BLaER1 treated with 17β-estradiol and CSF1 and Interleukin-3, amounts not matched to agents 10 nM and 100 nM (cell line): ENCODE data around the gene KCNK2.
A peak's percentile ranks its signal among the peaks of the same experiment; 100 is the strongest.

Source experiments
- H3K27ac ChIP-seq, 11 experiments: shearing (Covaris generic); formaldehyde crosslinking; 2 replicates each; pipeline ENCODE4 v1.8.1; 2022
- H3K27me3 ChIP-seq, 11 experiments: shearing (Covaris generic); formaldehyde crosslinking; 2 replicates each; pipeline ENCODE4 v1.8.1; 2022
- H3K36me3 ChIP-seq, 11 experiments: shearing (Covaris generic); formaldehyde crosslinking; 2 replicates each; pipeline ENCODE4 v1.8.1; 2022
- H3K4me1 ChIP-seq, 10 experiments: shearing (Covaris generic); formaldehyde crosslinking; 2 replicates each; pipeline ENCODE4 v1.8.1; 2022
- H3K4me2 ChIP-seq, 11 experiments: shearing (Covaris generic); formaldehyde crosslinking; 2 replicates each; pipeline ENCODE4 v1.8.1; 2022
- H3K4me3 ChIP-seq, 10 experiments: shearing (Covaris generic); formaldehyde crosslinking; 2 replicates each; pipeline ENCODE4 v1.8.1; 2022
- H3K9ac ChIP-seq, 11 experiments: shearing (Covaris generic); formaldehyde crosslinking; 2 replicates each; pipeline ENCODE4 v1.8.1; 2022
- H3K9me3 ChIP-seq, 11 experiments: shearing (Covaris generic); formaldehyde crosslinking; replicated peaks in 1 of 11; 2 replicates each; pipeline ENCODE4 v1.8.1; 2022
- H4K20me1 ChIP-seq, 11 experiments: shearing (Covaris generic); formaldehyde crosslinking; 2 replicates each; pipeline ENCODE4 v1.8.1; 2022
- Cebpa-rat ChIP-seq, 11 experiments: shearing (Covaris generic); IDR thresholded peaks; 2 replicates each; pipeline ENCODE4 v1.8.1; 2022

KCNK2 gene

GRCh38 chr1:215215846-215216245 lies 133.3 kb downstream of the KCNK2 start:
- Histone ChIP-seq H3K4me2 (peak overlapping the region in 3 of 11 experiments; percentile 2 to 38 (median 20); a peak in 3 of 22 replicates), H3K9me3 (no peaks in the 10 kb centered on the region), H3K9ac (no peak overlapping the region), H3K4me3 (no peak overlapping the region), H3K36me3 (no peaks in the 10 kb centered on the region), H4K20me1 (no peaks in the 10 kb centered on the region), H3K4me1 (peaks cover 0 to 18% (median 0%) of the 10 kb centered on the region in 10 experiments; a peak in 5 of 20 replicates), H3K27ac (no peak overlapping the region), H3K27me3 (no peaks in the 10 kb centered on the region)
- no peak for TF ChIP-seq Cebpa-rat (IDR thresholded peaks at IDR 0.05)

- H3K27ac ChIP-seq: no peak overlapping the region
- no peak overlapping the region for H3K9ac ChIP-seq
- TF ChIP-seq Cebpa-rat (IDR thresholded peaks at IDR 0.05): no peak
- no peaks in the 10 kb centered on the region for H3K9me3 ChIP-seq
- no peaks in the 10 kb centered on the region for H3K27me3 ChIP-seq
- peaks cover 0 to 17% (median 0%) of the 10 kb centered on the region in 10 experiments; a peak in 5 of 20 replicates for H3K4me1 ChIP-seq
- no peak overlapping the region for H3K4me3 ChIP-seq
- H3K4me2 ChIP-seq: no peak overlapping the region
- H4K20me1 ChIP-seq: no peaks in the 10 kb centered on the region
- no peaks in the 10 kb centered on the region for H3K36me3 ChIP-seq
These were observed 136.8 kb downstream of the KCNK2 start for GRCh38 chr1:215219372-215219771.

DNA sequence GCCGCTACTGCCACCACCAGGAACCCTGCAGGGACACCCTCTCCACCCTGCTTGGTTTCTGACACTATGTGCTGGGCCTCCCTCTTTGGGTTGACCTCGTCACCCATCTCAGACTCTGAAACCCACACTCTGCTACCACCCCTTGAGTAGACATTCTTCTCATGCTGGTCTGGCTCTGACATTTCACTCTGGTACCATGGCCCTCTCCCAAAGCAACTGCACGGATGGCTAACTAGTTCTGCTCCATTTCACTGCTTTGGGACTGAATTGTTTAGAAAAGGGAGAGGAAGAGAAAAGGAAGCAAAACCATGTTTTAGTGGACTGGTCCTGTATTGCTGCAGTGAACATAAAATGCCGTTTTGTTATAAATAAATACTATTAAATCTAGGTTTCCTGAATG lies 137.8 kb downstream of the KCNK2 start:
- Histone ChIP-seq H3K27me3 (no peaks in the 10 kb centered on the region), H3K4me3 (no peak overlapping the region), H3K36me3 (no peaks in the 10 kb centered on the region), H3K9me3 (no peaks in the 10 kb centered on the region), H4K20me1 (no peaks in the 10 kb centered on the region), H3K4me1 (peaks cover 0 to 7% (median 0%) of the 10 kb centered on the region in 10 experiments; a peak in 4 of 20 replicates), H3K27ac (no peak overlapping the region), H3K4me2 (no peak overlapping the region), H3K9ac (no peak overlapping the region)
- TF ChIP-seq Cebpa-rat (IDR thresholded peaks at IDR 0.05): no peak

DNA sequence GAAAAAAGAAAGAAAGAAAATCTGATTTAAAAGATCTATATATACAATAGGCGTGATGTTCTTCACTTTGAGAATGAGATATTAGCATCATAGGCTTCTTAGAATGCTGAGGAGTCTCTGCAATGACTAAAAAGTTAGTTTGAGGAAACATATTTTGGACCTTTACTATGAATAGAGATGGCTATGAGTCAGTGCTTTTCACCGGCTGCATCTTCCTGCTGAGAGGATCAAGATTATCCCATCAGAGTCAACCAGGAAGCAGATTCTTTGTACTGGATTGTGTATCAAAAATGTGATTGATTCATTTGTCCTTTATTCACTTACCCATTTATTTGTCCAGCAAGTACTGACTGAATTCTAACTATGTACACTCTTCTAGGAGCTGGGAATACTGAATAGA lies 144.2 kb downstream of the KCNK2 start:
- H3K4me2 ChIP-seq: no peak overlapping the region
- H3K4me3 ChIP-seq: no peak overlapping the region
- no peak overlapping the region for H3K9ac ChIP-seq
- no peaks in the 10 kb centered on the region for H3K36me3 ChIP-seq
- TF ChIP-seq Cebpa-rat (IDR thresholded peaks at IDR 0.05): no peak
- H3K27ac ChIP-seq: no peak overlapping the region
- no peaks in the 10 kb centered on the region for H4K20me1 ChIP-seq
- H3K4me1 ChIP-seq: no peaks in the 10 kb centered on the region
- no peaks in the 10 kb centered on the region for H3K27me3 ChIP-seq
- H3K9me3 ChIP-seq: no peaks in the 10 kb centered on the region

DNA sequence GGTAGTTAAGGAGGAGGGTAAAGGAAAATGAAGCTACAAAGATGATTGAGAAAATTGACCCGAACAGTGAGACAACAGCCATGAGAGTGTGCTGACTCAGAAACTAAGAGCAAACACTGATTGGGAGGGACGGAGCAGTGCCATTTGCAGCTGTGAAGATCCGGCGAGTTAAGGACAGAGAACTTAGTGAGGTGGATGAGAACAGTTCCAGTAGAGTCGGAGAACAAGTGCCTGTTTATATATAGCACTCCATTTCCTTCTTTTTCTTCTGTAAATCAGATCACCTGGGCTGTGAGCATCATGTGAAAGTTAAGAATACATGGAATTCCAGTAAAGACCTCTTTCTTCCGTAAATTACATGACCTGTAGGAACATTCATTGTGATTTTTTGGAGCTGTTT lies 145.7 kb downstream of the KCNK2 start:
- no peak overlapping the region for H3K9ac ChIP-seq
- H3K36me3 ChIP-seq: no peaks in the 10 kb centered on the region
- H3K4me1 ChIP-seq: no peaks in the 10 kb centered on the region
- H3K27ac ChIP-seq: no peak overlapping the region
- no peak overlapping the region for H3K4me3 ChIP-seq
- no peak overlapping the region for H3K4me2 ChIP-seq
- TF ChIP-seq Cebpa-rat (IDR thresholded peaks at IDR 0.05): no peak
- H3K27me3 ChIP-seq: no peaks in the 10 kb centered on the region
- no peaks in the 10 kb centered on the region for H4K20me1 ChIP-seq
- H3K9me3 ChIP-seq: no peaks in the 10 kb centered on the region

- Histone ChIP-seq H3K4me2 (no peak overlapping the region), H3K36me3 (no peaks in the 10 kb centered on the region), H3K9ac (no peak overlapping the region), H3K9me3 (no peaks in the 10 kb centered on the region), H3K27me3 (no peaks in the 10 kb centered on the region), H4K20me1 (no peaks in the 10 kb centered on the region), H3K4me1 (no peaks in the 10 kb centered on the region), H3K27ac (no peak overlapping the region), H3K4me3 (no peak overlapping the region)
- no peak for TF ChIP-seq Cebpa-rat (IDR thresholded peaks at IDR 0.05)
These were observed 158.9 kb downstream of the KCNK2 start for GRCh38 chr1:215241451-215241850.

DNA sequence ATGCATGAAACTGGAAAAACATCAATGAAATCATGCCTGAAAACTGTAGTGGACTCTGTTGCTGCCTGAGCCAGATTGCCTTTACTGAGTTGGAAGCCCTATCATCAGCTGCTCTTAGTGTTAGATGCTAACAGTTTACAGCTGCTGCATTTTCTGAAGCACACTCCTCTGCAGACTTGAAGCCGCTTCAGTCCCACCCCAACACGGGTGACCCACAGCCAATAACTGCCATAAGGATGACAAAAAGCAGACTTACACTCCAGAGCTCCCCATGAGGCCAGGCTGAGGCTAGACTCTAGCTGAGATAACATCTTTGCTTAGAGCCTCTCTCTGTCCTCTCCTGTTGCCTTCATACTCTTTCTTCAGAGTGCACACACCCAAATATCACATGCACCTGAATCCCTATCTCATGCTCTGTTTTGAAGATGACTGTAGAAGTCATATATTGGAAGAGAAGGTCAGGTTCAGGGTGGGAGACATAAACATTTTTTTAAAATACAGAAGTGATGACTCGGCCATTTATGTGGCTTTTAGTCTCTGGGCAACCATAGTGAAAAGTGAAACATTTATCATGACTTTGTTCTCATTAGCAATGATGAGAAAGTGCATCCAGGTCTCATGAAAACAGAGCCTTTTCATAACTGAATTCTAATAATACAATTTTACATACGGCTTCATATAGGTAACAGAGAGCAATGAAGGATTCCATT lies 161.0 kb downstream of the KCNK2 start:
- Histone ChIP-seq H3K4me2 (no peak overlapping the region), H3K9ac (no peak overlapping the region), H3K9me3 (no peaks in the 10 kb centered on the region), H3K27ac (no peak overlapping the region), H4K20me1 (no peaks in the 10 kb centered on the region), H3K27me3 (no peaks in the 10 kb centered on the region), H3K36me3 (no peaks in the 10 kb centered on the region), H3K4me1 (no peaks in the 10 kb centered on the region), H3K4me3 (no peak overlapping the region)
- no peak for TF ChIP-seq Cebpa-rat (IDR thresholded peaks at IDR 0.05)

DNA sequence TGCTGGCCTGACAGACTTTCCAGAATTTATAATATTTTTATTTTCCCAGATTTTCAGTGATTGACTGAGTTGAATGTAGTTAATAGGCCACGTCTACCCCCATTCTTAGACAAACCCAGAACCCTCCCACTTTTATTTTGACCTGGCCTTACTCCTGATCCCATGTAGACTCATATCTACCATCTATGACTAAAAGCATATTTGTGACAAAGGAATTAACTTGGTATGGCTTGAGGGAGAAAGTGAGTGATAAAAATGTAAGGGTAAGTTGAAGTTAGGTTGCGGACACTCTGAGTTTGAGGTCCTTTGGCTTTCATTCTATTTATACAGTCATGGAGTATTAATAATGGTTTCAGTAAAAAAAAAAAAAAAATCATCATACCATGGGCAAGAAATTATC lies 168.4 kb downstream of the KCNK2 start:
- H3K4me1 ChIP-seq: no peaks in the 10 kb centered on the region
- no peaks in the 10 kb centered on the region for H3K36me3 ChIP-seq
- no peak overlapping the region for H3K9ac ChIP-seq

DNA sequence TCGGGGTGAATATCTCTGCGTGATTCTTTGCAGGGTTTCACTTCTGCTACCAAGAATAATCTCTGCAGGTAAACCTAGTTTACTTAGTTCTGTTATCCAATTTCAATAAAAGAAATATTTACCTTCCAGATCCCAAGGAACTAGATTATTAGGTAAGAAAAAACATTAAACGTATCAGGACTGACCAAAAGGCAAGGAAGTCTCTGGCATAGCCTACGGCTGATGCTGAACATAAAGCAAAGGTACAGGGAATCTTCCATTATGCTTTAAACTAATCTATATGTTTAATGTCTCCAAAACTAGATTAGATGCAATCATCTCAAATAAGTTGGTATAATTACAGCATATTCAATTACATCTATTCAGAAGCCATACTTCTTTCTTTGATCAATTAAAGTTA lies 168.9 kb downstream of the KCNK2 start:
- no peak for TF ChIP-seq Cebpa-rat (IDR thresholded peaks at IDR 0.05)
- H4K20me1 ChIP-seq: no peaks in the 10 kb centered on the region

More for the DNA sequence above, 168.4 kb downstream of the KCNK2 start:
- Histone ChIP-seq H4K20me1 (no peaks in the 10 kb centered on the region), H3K27me3 (no peaks in the 10 kb centered on the region), H3K9me3 (no peaks in the 10 kb centered on the region), H3K4me2 (no peak overlapping the region), H3K27ac (no peak overlapping the region), H3K4me3 (no peak overlapping the region)
- no peak for TF ChIP-seq Cebpa-rat (IDR thresholded peaks at IDR 0.05)

GRCh38 chr1:215252164-215252563 lies 169.6 kb downstream of the KCNK2 start:
- H3K4me2 ChIP-seq: no peak overlapping the region
- no peak overlapping the region for H3K27ac ChIP-seq
- no peak for TF ChIP-seq Cebpa-rat (IDR thresholded peaks at IDR 0.05)
- no peaks in the 10 kb centered on the region for H4K20me1 ChIP-seq
- no peaks in the 10 kb centered on the region for H3K27me3 ChIP-seq
- H3K9ac ChIP-seq: no peak overlapping the region
- no peaks in the 10 kb centered on the region for H3K36me3 ChIP-seq
- no peaks in the 10 kb centered on the region for H3K4me1 ChIP-seq
- no peak overlapping the region for H3K4me3 ChIP-seq
- H3K9me3 ChIP-seq: no peaks in the 10 kb centered on the region

More for the DNA sequence above, 168.9 kb downstream of the KCNK2 start:
- Histone ChIP-seq H3K9me3 (no peaks in the 10 kb centered on the region), H3K4me1 (no peaks in the 10 kb centered on the region), H3K4me3 (no peak overlapping the region), H3K27ac (no peak overlapping the region), H3K36me3 (no peaks in the 10 kb centered on the region), H3K27me3 (no peaks in the 10 kb centered on the region), H3K9ac (no peak overlapping the region), H3K4me2 (no peak overlapping the region)
